Activated T-helper 1 cell treated with Interleukin-2 at 50 U/mL for 16 hours (primary cell): ENCODE measurements around the gene DAPP1.
"Not testable (repeated sequence)": the region's sequence is repeated elsewhere in the genome, so short reads cannot be mapped to it uniquely, and the experiment has no call there.

Source experiments
- DNase-seq: peaks from one replicate; pipeline ENCODE4 v3.0.0-alpha.2; 2020; ENCODE audit warnings: low read depth

Gene DAPP1

DNA sequence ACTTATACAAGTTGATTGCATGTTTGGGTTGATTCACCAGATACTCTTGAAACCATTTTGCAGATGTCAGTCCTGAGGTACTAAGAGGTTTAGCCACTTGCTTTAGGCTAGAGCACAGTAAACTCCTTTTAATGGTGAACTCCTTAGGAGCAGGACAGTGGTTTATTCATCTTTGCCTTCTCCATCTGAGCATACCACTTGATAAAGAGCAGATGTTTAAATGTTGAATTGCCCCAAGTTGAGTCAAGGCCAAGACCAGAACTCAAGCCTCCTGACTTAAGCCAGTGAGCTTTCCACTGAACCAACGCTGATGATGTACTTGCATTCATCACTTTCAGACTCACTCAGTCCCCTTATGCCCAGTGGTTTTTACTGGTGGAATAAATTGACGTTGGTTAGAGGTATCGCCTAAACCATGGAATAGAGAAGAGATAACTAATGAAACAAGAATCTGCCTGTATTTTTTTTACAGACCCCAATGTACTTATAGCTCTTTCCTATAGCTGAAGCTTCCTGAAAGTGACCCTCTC, 7.5 kb downstream of the DAPP1 start:
- no peak for DNase-seq

DNA sequence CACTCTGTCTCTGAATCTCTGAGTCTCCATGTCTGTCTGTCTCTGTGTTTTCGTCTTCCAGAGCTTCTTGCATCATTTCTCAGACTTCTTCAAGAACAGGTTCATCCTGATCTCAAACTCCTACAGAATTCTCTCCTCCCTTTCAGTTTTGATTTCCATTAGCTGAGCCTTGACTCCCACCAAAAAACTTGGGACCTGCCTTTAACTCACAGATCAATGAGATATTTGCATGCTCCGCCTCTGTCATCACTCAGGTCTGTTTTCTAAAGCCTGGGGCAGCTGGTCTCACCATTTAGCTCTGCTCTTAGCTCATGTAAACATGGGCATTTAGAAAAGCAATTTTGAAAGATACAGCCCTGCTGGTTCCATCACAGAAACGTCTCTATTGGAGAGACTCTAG, 8.6 kb downstream of the DAPP1 start:
- DNase-seq: no peak

DNA sequence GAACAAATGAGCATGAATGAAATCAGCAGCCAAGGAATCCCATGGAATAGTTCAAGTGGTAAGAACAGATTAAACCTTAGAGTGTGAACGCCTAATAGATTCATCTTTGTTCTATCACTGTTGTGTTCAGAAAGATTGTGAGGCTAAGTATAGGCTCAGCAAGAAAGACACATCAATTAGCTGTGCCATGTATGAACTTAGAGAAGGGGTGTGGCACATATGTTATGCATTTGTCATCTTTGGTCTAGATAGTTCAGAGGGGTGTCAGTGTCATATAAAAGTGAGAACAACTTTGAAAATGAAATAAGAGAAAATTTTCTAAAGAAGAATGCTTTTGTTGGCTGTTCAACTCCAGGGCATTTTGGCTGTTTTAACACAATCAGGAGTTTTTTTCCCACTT, 9.4 kb downstream of the DAPP1 start:
- no peak for DNase-seq

DNA sequence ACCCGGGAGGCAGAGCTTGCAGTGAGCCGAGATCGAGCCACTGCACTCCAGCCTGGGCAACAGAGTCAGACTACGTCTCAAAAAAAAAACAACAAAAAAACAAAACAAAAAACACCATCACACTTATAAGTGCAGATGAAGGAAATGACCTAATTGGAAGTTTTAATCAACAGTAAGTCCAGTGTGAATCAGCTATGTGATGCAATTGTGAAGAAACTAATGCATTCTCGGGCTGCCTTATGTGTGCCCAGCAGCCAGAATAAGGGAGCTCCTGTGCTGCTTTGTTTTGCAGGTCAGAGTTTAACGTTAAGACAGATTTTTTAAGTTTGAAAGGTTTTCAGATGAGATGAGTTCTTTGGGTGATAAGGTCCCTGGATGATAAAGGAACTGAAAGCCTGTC, 10.8 kb downstream of the DAPP1 start:
- no peak for DNase-seq

DNA sequence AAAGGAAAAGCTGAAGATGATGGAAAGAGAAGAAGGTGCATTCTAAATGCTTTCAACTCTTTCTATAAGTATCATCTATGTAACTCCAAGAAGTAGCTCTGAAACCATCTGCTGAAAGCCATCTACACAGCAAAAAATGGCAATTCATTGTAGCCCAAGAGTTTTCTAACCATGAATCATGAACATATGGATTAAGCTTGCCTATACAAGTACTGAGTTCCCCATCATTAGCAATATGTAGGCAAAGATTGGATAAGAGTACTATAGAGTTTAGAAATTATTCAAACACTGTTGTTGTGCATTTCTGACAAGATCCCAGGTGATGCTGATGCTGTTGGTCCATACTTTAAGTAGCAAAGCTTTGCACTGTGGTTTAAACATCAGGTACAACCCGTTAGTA, 11.2 kb downstream of the DAPP1 start:
- no peak for DNase-seq

DNA sequence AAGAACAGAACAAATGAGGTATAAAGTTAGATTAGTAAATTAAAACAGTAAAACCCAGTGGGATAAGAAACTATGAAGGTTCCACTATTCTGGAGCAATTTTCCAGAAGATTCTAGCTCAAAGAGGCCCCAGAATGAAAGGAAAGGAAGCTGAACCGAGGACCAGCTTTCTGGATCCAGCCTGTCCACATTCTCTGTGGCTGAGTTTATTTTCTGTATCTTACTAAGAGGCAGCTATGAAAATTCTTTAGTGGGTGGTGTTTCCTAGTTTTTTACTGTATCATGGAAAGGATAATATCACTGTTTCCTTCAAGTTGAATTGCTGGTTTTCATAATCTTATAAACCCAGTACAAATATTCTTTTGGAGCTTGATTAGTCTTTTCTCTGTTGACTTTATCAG, 11.8 kb downstream of the DAPP1 start:
- DNase-seq: no peak

DNA sequence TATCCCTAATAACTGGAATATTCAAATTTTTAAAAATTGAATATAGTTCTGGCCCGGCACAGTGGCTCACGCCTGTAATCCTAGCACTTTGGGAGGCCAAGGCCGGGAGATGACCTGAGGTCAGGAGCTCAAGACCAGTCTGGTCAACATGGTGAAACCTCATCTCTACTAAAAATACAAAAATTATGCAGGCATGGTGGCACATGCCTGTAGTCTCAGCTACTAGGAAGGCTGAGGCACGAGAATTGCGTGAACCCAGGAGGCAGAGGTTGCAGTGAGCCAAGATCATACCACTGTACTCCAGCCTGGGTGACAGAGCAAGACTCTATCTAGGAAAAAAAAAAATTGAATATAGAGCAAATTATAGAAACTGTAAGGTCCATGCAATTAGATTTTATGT, 13.4 kb downstream of the DAPP1 start:
- not testable (repeated sequence) for DNase-seq

DNA sequence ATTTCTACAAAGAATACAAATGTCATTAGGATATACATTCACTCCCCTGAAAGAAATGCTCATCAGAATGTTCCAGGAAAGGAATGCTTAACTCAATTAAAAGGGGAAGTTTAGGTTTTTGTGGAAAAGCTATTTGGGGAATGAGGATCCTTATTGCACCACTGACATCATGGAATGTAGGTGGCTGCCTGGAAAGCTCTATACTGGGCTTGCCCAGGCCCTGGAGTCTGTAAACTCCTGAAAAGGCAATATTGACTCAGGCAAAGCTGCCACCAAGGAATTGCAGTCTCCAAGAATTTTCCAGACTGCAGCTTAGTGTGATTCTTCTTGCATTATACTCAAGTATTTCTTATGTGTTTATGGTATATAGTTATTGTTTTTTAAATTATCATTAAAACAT, 15.7 kb downstream of the DAPP1 start:
- DNase-seq: no peak

DNA sequence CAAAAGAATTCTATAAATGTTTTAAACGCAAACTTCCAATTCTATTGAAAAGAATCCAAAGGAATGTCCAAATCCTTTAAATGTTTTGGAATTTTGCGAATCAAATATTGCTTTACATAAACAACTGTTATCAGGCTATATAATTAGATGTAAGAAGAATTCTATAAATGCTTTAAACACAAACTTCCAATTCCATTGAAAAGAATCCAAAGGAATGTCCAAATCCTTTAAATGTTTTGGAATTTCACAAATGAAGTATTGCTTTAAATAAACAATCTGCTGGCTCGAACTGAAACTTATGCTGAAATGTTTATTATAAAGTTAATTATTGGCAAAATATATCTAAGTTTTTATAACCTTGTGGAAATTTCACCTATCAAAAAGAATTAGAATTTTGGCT, 16.1 kb downstream of the DAPP1 start:
- no peak for DNase-seq

DNA sequence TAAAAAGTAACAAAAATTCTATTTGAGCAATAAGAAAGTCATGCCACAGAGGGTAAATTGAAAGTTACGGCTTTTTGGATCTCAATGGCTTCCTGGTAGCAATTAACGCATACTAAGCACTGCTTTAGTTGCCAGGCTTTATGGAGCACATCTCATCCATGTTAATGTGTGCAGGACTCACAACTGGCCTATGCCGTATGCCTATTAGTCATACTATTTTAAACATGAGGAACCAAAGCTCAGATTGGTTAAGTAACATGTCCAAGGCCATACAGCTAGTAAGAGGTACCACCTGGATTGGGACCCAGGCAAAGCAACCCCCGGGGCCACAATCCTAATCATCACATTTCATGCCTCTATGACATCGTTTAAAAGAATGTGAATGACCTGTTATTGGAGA, 17.1 kb downstream of the DAPP1 start:
- DNase-seq: no peak

DNA sequence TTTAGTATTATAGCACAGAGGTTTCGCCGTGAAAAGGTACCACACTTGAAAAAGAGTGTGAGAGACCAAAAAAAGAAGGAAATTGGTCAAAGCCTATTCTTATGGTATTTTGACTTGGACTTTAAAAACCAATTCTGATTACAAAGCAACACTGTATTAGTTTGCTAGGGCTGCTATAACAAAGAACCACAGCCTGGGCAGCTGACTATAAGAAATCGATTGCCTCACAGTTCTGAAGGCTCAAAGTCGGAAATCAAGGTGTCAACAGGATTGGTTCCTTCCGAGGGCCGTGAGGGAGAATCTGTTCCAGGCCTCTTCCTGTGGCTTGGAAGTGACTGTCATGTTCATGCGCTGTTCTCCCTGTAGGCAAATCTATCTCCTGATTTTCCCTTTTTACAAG, 17.9 kb downstream of the DAPP1 start:
- no peak for DNase-seq

DNA sequence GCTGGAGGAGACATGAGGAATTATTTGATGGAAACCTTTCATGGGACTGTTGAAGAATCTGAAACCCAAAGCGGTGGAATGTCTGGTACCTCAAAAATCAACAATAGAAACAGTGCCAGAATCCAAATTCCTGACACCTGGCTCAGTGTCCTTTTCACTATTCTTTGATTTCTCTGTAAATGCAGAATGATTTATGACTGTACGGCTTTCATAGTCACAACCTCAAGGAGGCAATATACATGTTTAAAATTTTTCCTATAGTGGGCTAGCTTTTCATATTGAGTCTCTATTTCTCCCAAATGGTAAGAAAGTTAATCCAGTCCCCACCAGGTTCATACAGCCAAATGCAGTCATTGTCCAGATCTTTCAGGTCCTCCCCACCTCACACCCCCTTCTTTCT, 19.3 kb downstream of the DAPP1 start:
- DNase-seq: no peak

DNA sequence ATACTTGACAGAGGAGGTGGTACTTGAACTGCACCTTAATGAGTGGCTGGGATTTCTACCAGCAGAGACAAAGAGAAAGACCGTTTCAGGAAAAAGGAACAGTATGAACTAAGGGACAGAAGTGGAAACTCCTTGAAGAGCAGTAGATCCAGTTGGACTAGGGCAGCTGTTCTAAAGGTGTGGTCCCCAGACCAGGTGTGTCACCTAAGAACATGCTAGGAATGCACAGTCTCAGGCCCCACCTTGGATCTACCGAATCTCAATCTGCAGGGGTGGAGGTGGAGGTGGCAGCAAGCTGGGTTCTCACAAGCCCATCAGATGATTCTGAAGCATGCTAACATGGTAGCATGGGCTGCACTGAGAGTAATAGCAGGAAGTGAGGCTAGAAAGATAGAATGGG, 22.3 kb downstream of the DAPP1 start:
- no peak for DNase-seq

DNA sequence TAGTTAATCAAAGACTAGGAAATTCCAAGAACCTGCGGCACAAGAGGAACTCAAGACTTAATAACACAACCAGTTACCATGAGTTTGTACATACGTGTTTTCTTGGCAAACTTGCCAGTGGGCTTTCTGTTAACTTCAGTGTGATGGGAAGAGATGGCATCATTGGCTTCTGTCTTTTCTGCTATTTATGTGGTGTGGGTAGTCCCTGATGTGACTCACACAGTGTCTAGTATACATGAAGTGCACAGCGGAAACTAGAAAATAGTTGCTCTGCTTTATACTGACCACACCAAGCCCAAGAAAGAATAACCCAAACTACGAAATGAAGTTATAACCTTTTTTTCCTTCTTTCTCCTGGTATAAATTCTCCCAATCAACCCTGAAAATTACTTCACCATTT, 24.5 kb downstream of the DAPP1 start:
- DNase-seq: no peak

DNA sequence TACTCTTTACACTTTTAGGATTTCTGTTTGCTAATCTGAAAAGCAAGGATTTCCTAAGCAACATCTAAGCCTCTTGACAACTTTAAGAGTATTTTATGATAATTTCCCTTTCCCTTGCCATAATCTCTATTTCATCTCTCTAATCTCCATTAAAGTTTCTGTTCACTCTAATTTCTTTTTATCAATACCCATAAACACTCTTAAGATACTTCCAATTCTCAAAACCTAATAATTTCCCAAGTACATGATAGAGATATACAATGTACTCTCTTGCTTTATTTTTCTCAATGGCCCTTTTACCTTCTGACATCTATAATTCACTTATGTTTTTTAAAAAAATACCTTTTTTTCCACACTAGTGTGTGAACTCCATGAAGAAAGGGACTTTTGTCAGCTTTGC, 26.8 kb downstream of the DAPP1 start:
- no peak for DNase-seq

DNA sequence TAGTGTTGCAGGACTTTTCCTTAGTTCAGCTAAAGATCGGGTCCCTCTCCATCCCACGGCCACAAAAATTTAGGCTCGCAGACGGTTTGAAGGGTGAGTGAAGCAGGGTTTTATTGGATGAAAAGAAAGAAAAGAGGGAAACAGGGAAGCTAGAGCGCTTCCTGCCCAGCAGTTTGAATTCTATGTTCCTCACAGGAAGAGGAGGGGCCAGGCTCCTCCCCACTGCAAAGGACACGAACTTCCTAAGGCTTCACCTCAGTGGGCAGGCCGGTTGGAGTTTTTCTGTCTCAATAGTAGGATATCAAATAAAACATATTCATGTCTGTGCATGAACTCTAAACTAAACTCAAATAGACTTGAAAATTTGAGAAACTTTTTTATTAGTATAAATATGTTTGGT, 27.4 kb downstream of the DAPP1 start:
- DNase-seq: no peak

DNA sequence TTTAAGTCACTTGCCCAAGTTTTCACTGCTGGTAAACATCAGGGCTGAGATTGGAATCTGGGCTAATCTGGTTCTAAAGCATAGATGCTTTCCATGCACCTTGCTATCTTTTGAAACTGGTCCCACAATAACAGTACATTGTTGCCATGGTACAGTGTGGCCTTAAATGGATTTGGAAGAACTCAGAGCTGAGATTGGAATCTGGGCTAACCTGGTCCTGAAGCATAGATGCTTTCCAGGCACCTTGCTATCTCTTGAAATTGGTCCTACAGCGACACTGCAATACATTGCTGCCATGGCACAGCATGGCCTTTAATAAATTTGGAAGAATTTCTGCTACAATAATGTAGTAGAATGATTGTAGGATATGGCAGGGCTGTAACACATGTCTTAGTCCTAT, 28.6 kb downstream of the DAPP1 start:
- no peak for DNase-seq

DNA sequence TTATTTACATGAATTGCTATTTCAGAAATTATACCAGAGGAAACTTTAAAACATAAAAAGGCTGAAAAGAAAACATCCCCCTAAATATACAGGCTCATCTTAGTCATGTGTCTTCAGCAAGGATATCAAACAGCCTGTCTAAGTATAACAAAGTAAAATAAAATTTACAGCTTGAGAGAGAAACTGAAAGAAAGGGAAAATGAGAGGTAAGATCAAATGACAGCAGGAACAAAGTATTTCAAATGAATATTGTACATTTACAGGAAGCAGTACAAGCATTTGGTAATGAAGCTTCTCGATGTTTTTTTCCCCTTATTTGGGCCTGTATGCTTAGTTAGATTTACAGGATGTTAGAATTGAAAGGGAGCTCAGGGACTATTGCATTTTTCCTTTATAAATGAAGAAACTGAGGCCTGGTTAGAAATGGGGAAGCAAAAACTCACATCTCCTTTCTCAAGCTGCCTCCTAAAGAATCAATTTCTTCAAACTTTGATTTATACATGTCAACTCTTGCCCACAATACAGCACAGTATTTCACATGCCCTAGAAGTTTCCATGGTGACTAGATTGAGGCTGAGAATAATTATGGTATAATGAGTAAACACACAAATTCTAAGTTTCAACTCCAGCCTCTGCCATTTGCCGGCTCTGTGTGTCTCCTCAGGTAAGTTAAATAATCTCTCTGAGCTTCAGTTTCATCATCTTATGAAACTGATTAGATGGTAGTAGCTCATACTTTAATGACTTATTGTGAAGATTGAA, 29.3 kb downstream of the DAPP1 start:
- no peak for DNase-seq

DNA sequence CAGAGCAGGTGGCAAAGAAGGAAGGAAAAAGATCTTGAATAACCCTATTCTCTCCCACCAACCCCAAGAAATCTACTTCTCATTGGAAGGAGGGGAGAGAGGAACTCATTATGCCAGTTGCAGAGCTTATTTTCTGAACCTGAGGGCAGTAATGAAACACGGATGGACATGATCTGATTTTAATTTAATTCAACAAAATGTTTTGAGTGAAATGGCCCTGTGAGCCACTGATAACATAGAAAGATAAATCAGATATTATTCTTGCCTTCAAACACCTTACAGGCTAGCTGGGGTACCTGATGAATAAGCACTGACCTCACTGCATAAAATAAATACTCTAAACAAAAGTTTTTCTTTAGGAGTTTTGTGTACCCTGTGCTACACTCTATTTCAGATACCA, 30.3 kb downstream of the DAPP1 start:
- DNase-seq: no peak

DNA sequence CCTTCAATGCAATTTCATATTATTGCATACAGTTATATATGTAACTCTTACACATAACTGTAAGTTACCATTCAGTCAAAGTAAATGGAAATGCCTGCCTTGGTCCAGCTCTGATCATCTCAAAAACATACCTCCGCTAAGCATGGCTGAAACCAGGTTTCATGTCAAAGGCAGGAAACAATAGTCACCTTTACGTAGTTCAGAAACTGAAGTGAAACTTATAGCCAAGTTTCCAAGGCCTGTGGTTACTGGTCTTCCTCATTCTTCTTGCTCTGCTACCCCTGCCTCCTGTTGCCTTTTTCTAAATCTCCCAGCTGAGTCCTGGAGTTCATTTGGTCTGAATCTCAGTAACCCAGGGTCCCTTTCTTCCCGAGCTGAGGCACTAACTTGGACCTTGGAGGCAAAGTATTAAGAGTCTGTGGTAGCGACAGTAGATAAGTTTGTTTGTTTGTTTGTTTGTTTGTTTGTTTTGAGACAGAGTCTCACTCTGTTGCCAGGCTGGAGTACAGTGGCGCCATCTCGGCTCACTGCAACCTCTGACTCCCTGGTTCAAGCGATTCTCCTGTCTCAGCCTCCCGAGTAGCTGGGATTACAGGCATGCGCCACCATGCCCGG, 30.8 kb downstream of the DAPP1 start:
- DNase-seq: no peak

DNA sequence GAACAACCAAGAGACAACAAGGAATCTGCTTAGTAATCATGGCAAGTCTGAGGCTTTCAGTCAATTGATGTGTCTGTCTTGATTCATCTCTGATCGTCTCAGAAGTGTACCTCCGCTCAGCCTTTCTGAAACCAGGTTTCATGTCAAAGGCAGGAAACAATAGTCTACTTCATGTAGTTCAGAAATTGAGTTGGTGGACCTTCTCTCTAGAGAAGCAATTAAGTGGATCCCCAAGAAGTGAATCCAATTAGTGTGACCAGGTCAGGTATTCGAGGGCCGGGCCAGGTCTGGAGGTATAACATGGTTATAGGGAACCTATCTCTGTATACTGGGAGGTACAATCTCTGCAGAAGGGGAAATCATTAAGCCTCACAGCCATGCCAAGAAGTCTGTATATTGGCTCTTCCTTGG, 32.0 kb downstream of the DAPP1 start:
- DNase-seq: no peak

DNA sequence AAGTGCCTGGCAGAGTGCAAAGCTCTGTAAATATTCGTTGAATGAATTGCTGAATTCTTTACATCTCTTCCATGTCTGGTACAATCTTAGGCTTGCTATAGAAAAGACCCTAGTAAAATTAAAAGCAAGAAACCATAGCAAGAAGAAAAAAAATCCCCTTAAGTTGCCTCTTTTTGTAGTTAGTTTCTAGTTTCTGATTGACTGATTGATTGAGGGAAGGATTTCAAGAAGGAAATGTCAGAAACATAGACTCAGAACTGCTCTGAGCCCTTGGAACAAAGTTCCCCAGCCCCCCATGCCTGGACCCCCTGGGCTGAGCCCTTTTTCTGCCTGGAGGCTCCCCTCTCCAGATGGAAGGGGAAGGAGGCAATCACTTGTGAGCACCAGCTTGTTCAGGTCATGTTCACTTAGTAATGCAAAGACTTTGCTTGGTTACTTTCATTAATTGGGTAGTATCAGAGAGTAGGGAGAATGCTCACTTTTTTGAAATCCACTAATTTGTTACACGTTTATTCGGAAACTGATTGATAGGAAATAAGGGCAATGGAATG, 35.6 kb downstream of the DAPP1 start:
- DNase-seq: no peak

DNA sequence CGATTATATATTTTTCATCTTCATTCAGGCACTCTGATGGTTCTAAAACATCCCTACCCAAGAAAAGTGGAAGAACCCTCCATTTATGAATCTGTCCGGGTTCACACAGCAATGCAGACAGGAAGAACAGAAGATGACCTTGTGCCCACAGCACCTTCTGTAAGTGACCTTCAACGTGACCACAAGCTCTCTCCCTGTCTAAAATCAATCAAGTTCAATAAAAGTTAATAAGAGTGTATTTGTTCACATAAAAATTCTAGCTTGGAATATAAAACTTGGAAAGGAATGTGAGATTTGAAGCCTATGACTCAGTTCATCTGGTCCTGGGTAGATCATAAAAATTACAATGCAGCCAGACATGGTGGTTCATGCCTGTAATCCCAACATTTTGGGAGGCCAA, 36.6 kb downstream of the DAPP1 start:
- no peak for DNase-seq

DNA sequence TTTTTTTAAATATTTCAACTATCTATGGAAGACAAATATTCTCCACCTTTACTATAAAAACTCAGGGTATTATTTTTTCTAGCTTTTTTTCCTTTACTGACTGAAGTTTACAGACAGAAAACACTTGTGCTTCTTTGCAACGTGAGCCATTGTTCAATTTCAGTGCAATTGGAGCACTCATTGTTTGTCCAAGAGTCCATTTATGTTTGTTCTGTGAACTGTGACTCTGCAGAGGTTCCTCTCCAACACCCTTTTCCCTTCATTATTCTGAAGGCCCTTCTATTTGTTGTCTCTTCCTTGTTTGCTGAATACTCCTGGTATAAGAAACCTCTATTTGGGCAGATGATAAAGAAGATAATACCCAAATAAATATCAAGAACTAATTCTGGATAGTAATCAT, 37.4 kb downstream of the DAPP1 start:
- no peak for DNase-seq
